Panc1 (cell line): Measurements from ENCODE around the gene LYST.

Experiments
- POLR2AphosphoS5 ChIP-seq: IDR thresholded peaks from 2 replicates; pipeline ENCODE4 v1.6.1; 2012; ENCODE audit warnings: mild to moderate bottlenecking, low read depth, low read length, moderate library complexity
- SIN3A ChIP-seq: IDR thresholded peaks from 2 replicates; pipeline ENCODE4 v1.6.1; 2012; ENCODE audit warnings: low read depth, mild to moderate bottlenecking, low read length, moderate library complexity, borderline replicate concordance; ENCODE audit not compliant: insufficient read depth
- TCF7L2 ChIP-seq: IDR thresholded peaks from 2 replicates; pipeline ENCODE4 v1.6.1; 2011; ENCODE audit warnings: mild to moderate bottlenecking, low read depth, low read length, inconsistent platforms
- TF ChIP-seq, protein P1 (sequence below): fragments of 450-650 bp; IDR thresholded peaks from 2 replicates; pipeline ENCODE4 v1.5.1; 2017; ENCODE audit warnings: mild to moderate bottlenecking
- TF ChIP-seq, protein P2 (sequence below), 2 experiments: IDR thresholded peaks; 2 replicates each; pipeline ENCODE4 v1.6.1; 2011 to 2012; ENCODE audit warnings: low read depth in 2 of 2, control low read depth in 1 of 2, low read length in 1 of 2, mild to moderate bottlenecking in 1 of 2, moderate library complexity in 1 of 2; ENCODE audit not compliant: insufficient read depth in 1 of 2

DNA sequence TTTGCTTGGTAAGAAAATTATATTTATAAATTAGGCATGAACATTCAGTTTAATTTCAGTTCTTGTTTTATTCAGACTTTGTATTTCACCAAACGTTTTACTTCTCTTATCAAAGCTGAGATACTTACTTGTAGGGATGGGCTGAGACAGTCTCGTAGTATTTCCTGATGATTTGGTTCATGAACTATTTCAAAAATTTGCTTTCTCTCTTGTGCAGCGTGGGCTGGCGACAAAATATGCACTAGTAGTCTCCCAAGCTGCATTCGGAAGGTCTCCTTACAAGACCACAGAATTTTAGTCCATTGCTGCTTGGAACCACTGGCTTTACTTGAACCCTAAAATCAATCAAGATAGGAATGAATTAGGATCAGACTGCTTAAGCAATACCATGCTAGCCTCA, 125.4 kb downstream of the LYST start:
- TF ChIP-seq, protein P1, sequence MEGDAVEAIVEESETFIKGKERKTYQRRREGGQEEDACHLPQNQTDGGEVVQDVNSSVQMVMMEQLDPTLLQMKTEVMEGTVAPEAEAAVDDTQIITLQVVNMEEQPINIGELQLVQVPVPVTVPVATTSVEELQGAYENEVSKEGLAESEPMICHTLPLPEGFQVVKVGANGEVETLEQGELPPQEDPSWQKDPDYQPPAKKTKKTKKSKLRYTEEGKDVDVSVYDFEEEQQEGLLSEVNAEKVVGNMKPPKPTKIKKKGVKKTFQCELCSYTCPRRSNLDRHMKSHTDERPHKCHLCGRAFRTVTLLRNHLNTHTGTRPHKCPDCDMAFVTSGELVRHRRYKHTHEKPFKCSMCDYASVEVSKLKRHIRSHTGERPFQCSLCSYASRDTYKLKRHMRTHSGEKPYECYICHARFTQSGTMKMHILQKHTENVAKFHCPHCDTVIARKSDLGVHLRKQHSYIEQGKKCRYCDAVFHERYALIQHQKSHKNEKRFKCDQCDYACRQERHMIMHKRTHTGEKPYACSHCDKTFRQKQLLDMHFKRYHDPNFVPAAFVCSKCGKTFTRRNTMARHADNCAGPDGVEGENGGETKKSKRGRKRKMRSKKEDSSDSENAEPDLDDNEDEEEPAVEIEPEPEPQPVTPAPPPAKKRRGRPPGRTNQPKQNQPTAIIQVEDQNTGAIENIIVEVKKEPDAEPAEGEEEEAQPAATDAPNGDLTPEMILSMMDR: no peak
- TF ChIP-seq, protein P2, sequence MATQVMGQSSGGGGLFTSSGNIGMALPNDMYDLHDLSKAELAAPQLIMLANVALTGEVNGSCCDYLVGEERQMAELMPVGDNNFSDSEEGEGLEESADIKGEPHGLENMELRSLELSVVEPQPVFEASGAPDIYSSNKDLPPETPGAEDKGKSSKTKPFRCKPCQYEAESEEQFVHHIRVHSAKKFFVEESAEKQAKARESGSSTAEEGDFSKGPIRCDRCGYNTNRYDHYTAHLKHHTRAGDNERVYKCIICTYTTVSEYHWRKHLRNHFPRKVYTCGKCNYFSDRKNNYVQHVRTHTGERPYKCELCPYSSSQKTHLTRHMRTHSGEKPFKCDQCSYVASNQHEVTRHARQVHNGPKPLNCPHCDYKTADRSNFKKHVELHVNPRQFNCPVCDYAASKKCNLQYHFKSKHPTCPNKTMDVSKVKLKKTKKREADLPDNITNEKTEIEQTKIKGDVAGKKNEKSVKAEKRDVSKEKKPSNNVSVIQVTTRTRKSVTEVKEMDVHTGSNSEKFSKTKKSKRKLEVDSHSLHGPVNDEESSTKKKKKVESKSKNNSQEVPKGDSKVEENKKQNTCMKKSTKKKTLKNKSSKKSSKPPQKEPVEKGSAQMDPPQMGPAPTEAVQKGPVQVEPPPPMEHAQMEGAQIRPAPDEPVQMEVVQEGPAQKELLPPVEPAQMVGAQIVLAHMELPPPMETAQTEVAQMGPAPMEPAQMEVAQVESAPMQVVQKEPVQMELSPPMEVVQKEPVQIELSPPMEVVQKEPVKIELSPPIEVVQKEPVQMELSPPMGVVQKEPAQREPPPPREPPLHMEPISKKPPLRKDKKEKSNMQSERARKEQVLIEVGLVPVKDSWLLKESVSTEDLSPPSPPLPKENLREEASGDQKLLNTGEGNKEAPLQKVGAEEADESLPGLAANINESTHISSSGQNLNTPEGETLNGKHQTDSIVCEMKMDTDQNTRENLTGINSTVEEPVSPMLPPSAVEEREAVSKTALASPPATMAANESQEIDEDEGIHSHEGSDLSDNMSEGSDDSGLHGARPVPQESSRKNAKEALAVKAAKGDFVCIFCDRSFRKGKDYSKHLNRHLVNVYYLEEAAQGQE (IDR thresholded peaks at IDR 0.05; ENCODE audit: insufficient read depth in 1 of 2, low read depth in 2 of 2, low read length in 1 of 2): no peak
- TF ChIP-seq POLR2AphosphoS5: no peak
- TF ChIP-seq TCF7L2: no peak
- no peak for TF ChIP-seq SIN3A
